Neural crest cell (in vitro differentiated cells): ENCODE data around the gene HDGFL2. TPM values are rescaled to one million over a fixed set of nuclear protein-coding genes. Genes with fewer than 3 reads are reported as not detected.
"Not testable (repeated sequence)": the region's sequence is repeated elsewhere in the genome, so short reads cannot be mapped to it uniquely, and the experiment has no call there.

Experiments
- DNase-seq: peaks from one replicate; pipeline ENCODE4 v3.0.0; 2021; ENCODE audit warnings: low read depth, mixed read lengths, low spot score
- H3K27ac Mint-ChIP-seq: one replicate; pipeline ENCODE4 v1.8.0; 2021; ENCODE audit warnings: mild to moderate bottlenecking, mixed read lengths; ENCODE audit not compliant: unreplicated experiment
- H3K27me3 Mint-ChIP-seq: 2 replicates; pipeline ENCODE4 v1.8.0; 2021; ENCODE audit warnings: low read depth, mild to moderate bottlenecking, mixed read lengths
- H3K36me3 Mint-ChIP-seq: 2 replicates; pipeline ENCODE4 v1.8.0; 2021; ENCODE audit warnings: low read depth, mild to moderate bottlenecking, mixed read lengths
- H3K4me1 Mint-ChIP-seq: 2 replicates; pipeline ENCODE4 v1.8.0; 2021; ENCODE audit warnings: mixed read lengths
- H3K4me3 Mint-ChIP-seq: one replicate; pipeline ENCODE4 v1.8.0; 2021; ENCODE audit warnings: mild to moderate bottlenecking, mixed read lengths
- H3K9me3 Mint-ChIP-seq: 2 replicates; pipeline ENCODE4 v1.8.0; 2021; ENCODE audit warnings: mixed read lengths
- CTCF ChIP-seq: fragments of 200-600 bp; sonication (generic); conservative IDR thresholded peaks from 2 replicates; pipeline ENCODE4 v1.5.0; 2021; ENCODE audit warnings: antibody characterized with exemption, mild to moderate bottlenecking
- total RNA-seq: library from RNA; stranded (reverse); gene quantifications from 2 replicates; pipeline ENCODE4 v1.2.1, GENCODE V29; 2021

The HDGFL2 gene
- total RNA-seq, 1 donor from 2014 or later: 110 TPM

GRCh38 chr19:4522291-4523002, 50.4 kb downstream of the HDGFL2 start:
- no peaks in the 10 kb centered on the region for H3K36me3 Mint-ChIP-seq
- H3K27ac Mint-ChIP-seq: no peak overlapping the region
- no peaks in the 10 kb centered on the region for H3K27me3 Mint-ChIP-seq
- DNase-seq: no peak
- no peak for TF ChIP-seq CTCF
- H3K4me3 Mint-ChIP-seq: no peak overlapping the region
- no peaks in the 10 kb centered on the region for H3K4me1 Mint-ChIP-seq
- H3K9me3 Mint-ChIP-seq: no peaks in the 10 kb centered on the region

GRCh38 chr19:4523306-4524110, 51.4 kb downstream of the HDGFL2 start:
- Mint-ChIP-seq H3K4me1 (no peaks in the 10 kb centered on the region), H3K27ac (no peak overlapping the region), H3K27me3 (no peaks in the 10 kb centered on the region), H3K9me3 (no peaks in the 10 kb centered on the region), H3K4me3 (no peak overlapping the region), H3K36me3 (no peaks in the 10 kb centered on the region)
- peak; percentile 58 for DNase-seq
- peak; percentile 69 for TF ChIP-seq CTCF

GRCh38 chr19:4524808-4525562, 52.9 kb downstream of the HDGFL2 start:
- no peaks in the 10 kb centered on the region for H3K9me3 Mint-ChIP-seq
- no peaks in the 10 kb centered on the region for H3K27me3 Mint-ChIP-seq
- TF ChIP-seq CTCF: peak; percentile 74
- peak; percentile 83 for DNase-seq
- no peak overlapping the region for H3K4me3 Mint-ChIP-seq
- no peaks in the 10 kb centered on the region for H3K36me3 Mint-ChIP-seq
- no peaks in the 10 kb centered on the region for H3K4me1 Mint-ChIP-seq
- H3K27ac Mint-ChIP-seq: no peak overlapping the region

DNA sequence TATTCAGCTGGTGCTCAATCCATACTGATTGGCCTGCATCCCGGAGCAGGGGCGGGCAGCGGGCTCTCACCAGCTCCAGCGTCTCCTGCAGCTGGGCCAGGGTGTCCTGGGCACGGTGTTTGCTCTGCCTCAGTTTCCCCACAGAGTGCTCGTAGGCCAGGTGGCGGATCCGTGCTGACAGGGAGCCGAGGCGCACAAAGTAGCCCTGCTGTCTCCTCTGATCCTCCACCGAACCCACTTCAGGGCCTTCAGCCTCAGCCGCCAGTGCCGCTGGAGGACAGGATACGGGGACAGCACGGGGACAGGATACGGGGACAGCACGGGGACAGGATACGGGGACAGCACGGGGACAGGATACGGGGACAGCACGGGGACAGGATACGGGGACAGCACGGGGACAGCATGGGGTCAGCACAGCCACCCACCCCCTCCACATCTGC, 53.5 kb downstream of the HDGFL2 start:
- no peak for TF ChIP-seq CTCF
- DNase-seq: no peak
- Mint-ChIP-seq H3K36me3 (no peaks in the 10 kb centered on the region), H3K4me3 (no peak overlapping the region), H3K9me3 (no peaks in the 10 kb centered on the region), H3K27me3 (no peaks in the 10 kb centered on the region), H3K4me1 (no peaks in the 10 kb centered on the region), H3K27ac (no peak overlapping the region)

DNA sequence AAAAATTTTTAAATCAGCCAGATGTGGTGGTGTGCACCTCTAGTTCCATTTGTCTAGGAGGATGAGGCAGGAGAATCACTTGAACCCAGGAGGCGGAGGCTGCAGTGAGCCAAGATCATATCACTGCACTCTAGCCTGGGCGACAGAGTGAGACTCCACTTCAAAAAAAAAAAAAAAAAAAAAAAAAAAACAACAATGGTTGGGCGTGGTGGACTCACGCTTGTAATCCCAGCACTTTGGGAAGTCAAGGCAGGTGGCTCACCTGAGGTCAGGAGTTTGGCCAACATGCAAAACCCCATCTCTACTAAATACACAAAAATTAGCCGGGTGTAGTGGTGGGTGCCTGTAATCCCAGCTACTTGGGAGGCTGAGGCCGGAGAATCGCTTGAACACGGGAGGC, 55.3 kb downstream of the HDGFL2 start:
- H3K9me3 Mint-ChIP-seq, H3K4me1 Mint-ChIP-seq, H3K27ac Mint-ChIP-seq, H3K4me3 Mint-ChIP-seq, DNase-seq, H3K27me3 Mint-ChIP-seq, H3K36me3 Mint-ChIP-seq: not testable (repeated sequence)
